MM.1S (cell line): Measurements from ENCODE around the gene DTNB.

Experiments
- DNase-seq: peaks from one replicate; pipeline ENCODE4 v3.0.0-alpha.2; 2015
- H2AFZ ChIP-seq: fragments of 300-600 bp; sonication (generic); 2 replicates; pipeline ENCODE4 v1.6.0; 2016; ENCODE audit warnings: antibody characterized with exemption, low read length
- H3F3A ChIP-seq: fragments of 300-600 bp; sonication (generic); 2 replicates; pipeline ENCODE4 v1.6.1; 2016; ENCODE audit warnings: mild to moderate bottlenecking, antibody characterized with exemption, low read length, moderate library complexity, mixed read lengths; ENCODE audit not compliant: insufficient read depth
- H3K27ac ChIP-seq: fragments of 300-600 bp; sonication (generic); 2 replicates; pipeline ENCODE4 v1.5.1; 2016; ENCODE audit warnings: mild to moderate bottlenecking, low read length
- H3K27me3 ChIP-seq: fragments of 300-600 bp; sonication (generic); replicated peaks from 2 replicates; pipeline ENCODE4 v1.6.0; 2016; ENCODE audit warnings: low read length; ENCODE audit not compliant: insufficient read depth
- H3K36me3 ChIP-seq: fragments of 300-600 bp; sonication (generic); replicated peaks from 2 replicates; pipeline ENCODE4 v1.6.1; 2016; ENCODE audit warnings: mild to moderate bottlenecking, low read length, mixed read lengths; ENCODE audit not compliant: insufficient read depth
- H3K4me1 ChIP-seq: fragments of 300-600 bp; sonication (generic); 2 replicates; pipeline ENCODE4 v1.6.1; 2016; ENCODE audit warnings: low read length, mixed read lengths
- H3K4me2 ChIP-seq: fragments of 300-600 bp; sonication (generic); 2 replicates; pipeline ENCODE4 v1.6.0; 2016; ENCODE audit warnings: low read depth, low read length
- H3K4me3 ChIP-seq: fragments of 300-600 bp; sonication (generic); 2 replicates; pipeline ENCODE4 v1.5.1; 2016; ENCODE audit warnings: low read length, mixed read lengths
- H3K79me2 ChIP-seq: fragments of 300-600 bp; sonication (generic); 2 replicates; pipeline ENCODE4 v1.6.1; 2016; ENCODE audit warnings: mixed run types, low read length, mixed read lengths
- H3K9ac ChIP-seq: fragments of 300-600 bp; sonication (generic); 2 replicates; pipeline ENCODE4 v1.6.1; 2016; ENCODE audit warnings: low read length, mixed read lengths
- H3K9me2 ChIP-seq: fragments of 300-600 bp; sonication (generic); replicated peaks from 2 replicates; pipeline ENCODE4 v1.6.1; 2016; ENCODE audit warnings: mild to moderate bottlenecking, low read length, mixed read lengths; ENCODE audit not compliant: insufficient read depth
- H3K9me3 ChIP-seq: fragments of 300-600 bp; sonication (generic); replicated peaks from 2 replicates; pipeline ENCODE4 v1.6.1; 2016; ENCODE audit warnings: mild to moderate bottlenecking, low read length, mixed read lengths; ENCODE audit not compliant: insufficient read depth
- H4K20me1 ChIP-seq: fragments of 300-600 bp; sonication (generic); 2 replicates; pipeline ENCODE4 v1.6.1; 2016; ENCODE audit warnings: mild to moderate bottlenecking, low read length, moderate library complexity, mixed read lengths; ENCODE audit not compliant: insufficient read depth
- EZH2 ChIP-seq: fragments of 300-600 bp; sonication (generic); optimal IDR thresholded peaks from 2 replicates; pipeline ENCODE3; 2017; ENCODE audit warnings: low read depth, mild to moderate bottlenecking, antibody characterized with exemption, low read length, mixed read lengths
- EZH2phosphoT487 ChIP-seq: fragments of 300-600 bp; sonication (generic); IDR thresholded peaks from 2 replicates; pipeline ENCODE4 v1.6.1; 2018; ENCODE audit warnings: antibody characterized with exemption, low read length
- TF ChIP-seq, protein P1 (sequence below): fragments of 300-600 bp; sonication (generic); IDR thresholded peaks from 2 replicates; pipeline ENCODE4 v1.5.1; 2016; ENCODE audit warnings: antibody characterized with exemption, low read length, mixed read lengths

DTNB gene

GRCh38 chr2:25328152-25329085 is 345.0 kb downstream of the DTNB start:
- Histone ChIP-seq H2AFZ (no peak overlapping the region), H3K9me3 (no peaks in the 10 kb centered on the region), H3K27me3 (no peaks in the 10 kb centered on the region), H3K9ac (no peak overlapping the region), H3F3A (no peaks in the 10 kb centered on the region), H3K4me1 (no peaks in the 10 kb centered on the region), H3K27ac (no peak overlapping the region), H4K20me1 (no peaks in the 10 kb centered on the region), H3K9me2 (no peaks in the 10 kb centered on the region), H3K4me2 (no peak overlapping the region), H3K4me3 (no peak overlapping the region), H3K79me2 (0 out of 2 replicates have a peak, but pooled peaks cover 2% of the 10 kb centered on the region), H3K36me3 (no peaks in the 10 kb centered on the region)
- DNase-seq = no peak
- TF ChIP-seq, protein P1, sequence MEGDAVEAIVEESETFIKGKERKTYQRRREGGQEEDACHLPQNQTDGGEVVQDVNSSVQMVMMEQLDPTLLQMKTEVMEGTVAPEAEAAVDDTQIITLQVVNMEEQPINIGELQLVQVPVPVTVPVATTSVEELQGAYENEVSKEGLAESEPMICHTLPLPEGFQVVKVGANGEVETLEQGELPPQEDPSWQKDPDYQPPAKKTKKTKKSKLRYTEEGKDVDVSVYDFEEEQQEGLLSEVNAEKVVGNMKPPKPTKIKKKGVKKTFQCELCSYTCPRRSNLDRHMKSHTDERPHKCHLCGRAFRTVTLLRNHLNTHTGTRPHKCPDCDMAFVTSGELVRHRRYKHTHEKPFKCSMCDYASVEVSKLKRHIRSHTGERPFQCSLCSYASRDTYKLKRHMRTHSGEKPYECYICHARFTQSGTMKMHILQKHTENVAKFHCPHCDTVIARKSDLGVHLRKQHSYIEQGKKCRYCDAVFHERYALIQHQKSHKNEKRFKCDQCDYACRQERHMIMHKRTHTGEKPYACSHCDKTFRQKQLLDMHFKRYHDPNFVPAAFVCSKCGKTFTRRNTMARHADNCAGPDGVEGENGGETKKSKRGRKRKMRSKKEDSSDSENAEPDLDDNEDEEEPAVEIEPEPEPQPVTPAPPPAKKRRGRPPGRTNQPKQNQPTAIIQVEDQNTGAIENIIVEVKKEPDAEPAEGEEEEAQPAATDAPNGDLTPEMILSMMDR = no peak
- TF ChIP-seq EZH2phosphoT487 = no peak
- no peak for TF ChIP-seq EZH2
